Measurements from ENCODE around the gene DYNLT2. TPM values are rescaled to one million over a fixed set of nuclear protein-coding genes. Genes with fewer than 3 reads are reported as not detected.

Gene DYNLT2
- total and polyA plus RNA-seq, 2 of the 13 experiments (the other 11 are each of a cell fraction or from before 2014, with no cell fraction given), result 2.1 to 4.3 TPM

DNA sequence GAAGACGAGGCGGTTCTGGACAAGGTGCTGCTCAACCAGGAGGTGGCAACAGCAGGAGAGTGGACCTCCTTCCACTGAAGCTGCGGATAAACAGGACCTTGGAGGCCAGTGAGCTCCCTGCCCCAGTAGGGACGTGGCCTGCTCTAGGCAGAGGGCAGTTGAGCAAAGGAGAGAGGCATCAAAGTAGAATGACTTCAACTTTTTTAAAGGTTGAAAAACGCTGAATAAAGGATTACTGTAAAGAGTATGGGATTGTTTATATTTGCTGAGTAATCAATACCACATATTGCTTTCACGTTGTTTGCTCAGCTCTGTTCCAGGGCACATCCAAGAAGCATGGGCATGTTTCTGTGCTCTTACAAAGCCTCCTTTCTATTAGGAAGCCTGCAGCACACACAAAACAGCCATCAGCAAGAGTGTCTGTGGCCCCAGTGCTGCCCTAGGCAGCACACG, 48.1 kb upstream of the DYNLT2 start (continued):
- TF ChIP-seq ZNF616 (CRISPR knock-in tag; IDR thresholded peaks at IDR 0.05; ENCODE audit: low read depth) (no peak), ZFP36 (IDR thresholded peaks at IDR 0.05; ENCODE audit: borderline replicate concordance, low read depth, low read length, partially characterized antibody) (no peak), ZC3H4 (CRISPR knock-in tag; IDR thresholded peaks at IDR 0.05; ENCODE audit: borderline replicate concordance) (no peak), ZNF205 (CRISPR knock-in tag; IDR thresholded peaks at IDR 0.05) (no peak; the same call in 1 of the 2 replicates), ZNF703 (CRISPR knock-in tag; IDR thresholded peaks at IDR 0.05; ENCODE audit: borderline replicate concordance) (0 out of 2 replicates have a peak, but pooled peaks have one; percentile 57), ZNF17 (CRISPR knock-in tag; IDR thresholded peaks at IDR 0.05) (no peak), SMAD9 (CRISPR knock-in tag; IDR thresholded peaks at IDR 0.05) (no peak), HOXD1 (CRISPR knock-in tag; IDR thresholded peaks at IDR 0.05) (0 out of 2 replicates have a peak, but pooled peaks have one; percentile 6), FOSL1 (CRISPR knock-in tag; IDR thresholded peaks at IDR 0.05; ENCODE audit: borderline replicate concordance) (no peak), NCOR1 (IDR thresholded peaks at IDR 0.05; ENCODE audit: borderline replicate concordance, low read length) (peak; percentile 82), NFE2L1 (CRISPR knock-in tag; IDR thresholded peaks at IDR 0.05; ENCODE audit: borderline replicate concordance) (no peak), ZEB1 (IDR thresholded peaks at IDR 0.05; ENCODE audit: insufficient replicate concordance, low read depth) (no peak), ZSCAN31 (CRISPR knock-in tag; IDR thresholded peaks at IDR 0.05; ENCODE audit: low read depth) (peak; percentile 80; the same call in 1 of the 2 replicates), EZH2 (conservative IDR thresholded peaks at IDR 0.05; ENCODE audit: low read depth, low read length) (no peak)
- TF ChIP-seq, protein P1, sequence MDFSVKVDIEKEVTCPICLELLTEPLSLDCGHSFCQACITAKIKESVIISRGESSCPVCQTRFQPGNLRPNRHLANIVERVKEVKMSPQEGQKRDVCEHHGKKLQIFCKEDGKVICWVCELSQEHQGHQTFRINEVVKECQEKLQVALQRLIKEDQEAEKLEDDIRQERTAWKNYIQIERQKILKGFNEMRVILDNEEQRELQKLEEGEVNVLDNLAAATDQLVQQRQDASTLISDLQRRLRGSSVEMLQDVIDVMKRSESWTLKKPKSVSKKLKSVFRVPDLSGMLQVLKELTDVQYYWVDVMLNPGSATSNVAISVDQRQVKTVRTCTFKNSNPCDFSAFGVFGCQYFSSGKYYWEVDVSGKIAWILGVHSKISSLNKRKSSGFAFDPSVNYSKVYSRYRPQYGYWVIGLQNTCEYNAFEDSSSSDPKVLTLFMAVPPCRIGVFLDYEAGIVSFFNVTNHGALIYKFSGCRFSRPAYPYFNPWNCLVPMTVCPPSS (IDR thresholded peaks at IDR 0.05), result no peak
- TF ChIP-seq, protein P2, sequence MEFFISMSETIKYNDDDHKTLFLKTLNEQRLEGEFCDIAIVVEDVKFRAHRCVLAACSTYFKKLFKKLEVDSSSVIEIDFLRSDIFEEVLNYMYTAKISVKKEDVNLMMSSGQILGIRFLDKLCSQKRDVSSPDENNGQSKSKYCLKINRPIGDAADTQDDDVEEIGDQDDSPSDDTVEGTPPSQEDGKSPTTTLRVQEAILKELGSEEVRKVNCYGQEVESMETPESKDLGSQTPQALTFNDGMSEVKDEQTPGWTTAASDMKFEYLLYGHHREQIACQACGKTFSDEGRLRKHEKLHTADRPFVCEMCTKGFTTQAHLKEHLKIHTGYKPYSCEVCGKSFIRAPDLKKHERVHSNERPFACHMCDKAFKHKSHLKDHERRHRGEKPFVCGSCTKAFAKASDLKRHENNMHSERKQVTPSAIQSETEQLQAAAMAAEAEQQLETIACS (CRISPR knock-in tag; IDR thresholded peaks at IDR 0.05), result no peak
- TF ChIP-seq, protein P3, sequence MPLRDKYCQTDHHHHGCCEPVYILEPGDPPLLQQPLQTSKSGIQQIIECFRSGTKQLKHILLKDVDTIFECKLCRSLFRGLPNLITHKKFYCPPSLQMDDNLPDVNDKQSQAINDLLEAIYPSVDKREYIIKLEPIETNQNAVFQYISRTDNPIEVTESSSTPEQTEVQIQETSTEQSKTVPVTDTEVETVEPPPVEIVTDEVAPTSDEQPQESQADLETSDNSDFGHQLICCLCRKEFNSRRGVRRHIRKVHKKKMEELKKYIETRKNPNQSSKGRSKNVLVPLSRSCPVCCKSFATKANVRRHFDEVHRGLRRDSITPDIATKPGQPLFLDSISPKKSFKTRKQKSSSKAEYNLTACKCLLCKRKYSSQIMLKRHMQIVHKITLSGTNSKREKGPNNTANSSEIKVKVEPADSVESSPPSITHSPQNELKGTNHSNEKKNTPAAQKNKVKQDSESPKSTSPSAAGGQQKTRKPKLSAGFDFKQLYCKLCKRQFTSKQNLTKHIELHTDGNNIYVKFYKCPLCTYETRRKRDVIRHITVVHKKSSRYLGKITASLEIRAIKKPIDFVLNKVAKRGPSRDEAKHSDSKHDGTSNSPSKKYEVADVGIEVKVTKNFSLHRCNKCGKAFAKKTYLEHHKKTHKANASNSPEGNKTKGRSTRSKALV (CRISPR knock-in tag; IDR thresholded peaks at IDR 0.05), result peak; percentile 82
- TF ChIP-seq, protein P4, sequence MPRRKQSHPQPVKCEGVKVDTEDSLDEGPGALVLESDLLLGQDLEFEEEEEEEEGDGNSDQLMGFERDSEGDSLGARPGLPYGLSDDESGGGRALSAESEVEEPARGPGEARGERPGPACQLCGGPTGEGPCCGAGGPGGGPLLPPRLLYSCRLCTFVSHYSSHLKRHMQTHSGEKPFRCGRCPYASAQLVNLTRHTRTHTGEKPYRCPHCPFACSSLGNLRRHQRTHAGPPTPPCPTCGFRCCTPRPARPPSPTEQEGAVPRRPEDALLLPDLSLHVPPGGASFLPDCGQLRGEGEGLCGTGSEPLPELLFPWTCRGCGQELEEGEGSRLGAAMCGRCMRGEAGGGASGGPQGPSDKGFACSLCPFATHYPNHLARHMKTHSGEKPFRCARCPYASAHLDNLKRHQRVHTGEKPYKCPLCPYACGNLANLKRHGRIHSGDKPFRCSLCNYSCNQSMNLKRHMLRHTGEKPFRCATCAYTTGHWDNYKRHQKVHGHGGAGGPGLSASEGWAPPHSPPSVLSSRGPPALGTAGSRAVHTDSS (CRISPR knock-in tag; conservative IDR thresholded peaks at IDR 0.05), result no peak
- TF ChIP-seq, protein P5, sequence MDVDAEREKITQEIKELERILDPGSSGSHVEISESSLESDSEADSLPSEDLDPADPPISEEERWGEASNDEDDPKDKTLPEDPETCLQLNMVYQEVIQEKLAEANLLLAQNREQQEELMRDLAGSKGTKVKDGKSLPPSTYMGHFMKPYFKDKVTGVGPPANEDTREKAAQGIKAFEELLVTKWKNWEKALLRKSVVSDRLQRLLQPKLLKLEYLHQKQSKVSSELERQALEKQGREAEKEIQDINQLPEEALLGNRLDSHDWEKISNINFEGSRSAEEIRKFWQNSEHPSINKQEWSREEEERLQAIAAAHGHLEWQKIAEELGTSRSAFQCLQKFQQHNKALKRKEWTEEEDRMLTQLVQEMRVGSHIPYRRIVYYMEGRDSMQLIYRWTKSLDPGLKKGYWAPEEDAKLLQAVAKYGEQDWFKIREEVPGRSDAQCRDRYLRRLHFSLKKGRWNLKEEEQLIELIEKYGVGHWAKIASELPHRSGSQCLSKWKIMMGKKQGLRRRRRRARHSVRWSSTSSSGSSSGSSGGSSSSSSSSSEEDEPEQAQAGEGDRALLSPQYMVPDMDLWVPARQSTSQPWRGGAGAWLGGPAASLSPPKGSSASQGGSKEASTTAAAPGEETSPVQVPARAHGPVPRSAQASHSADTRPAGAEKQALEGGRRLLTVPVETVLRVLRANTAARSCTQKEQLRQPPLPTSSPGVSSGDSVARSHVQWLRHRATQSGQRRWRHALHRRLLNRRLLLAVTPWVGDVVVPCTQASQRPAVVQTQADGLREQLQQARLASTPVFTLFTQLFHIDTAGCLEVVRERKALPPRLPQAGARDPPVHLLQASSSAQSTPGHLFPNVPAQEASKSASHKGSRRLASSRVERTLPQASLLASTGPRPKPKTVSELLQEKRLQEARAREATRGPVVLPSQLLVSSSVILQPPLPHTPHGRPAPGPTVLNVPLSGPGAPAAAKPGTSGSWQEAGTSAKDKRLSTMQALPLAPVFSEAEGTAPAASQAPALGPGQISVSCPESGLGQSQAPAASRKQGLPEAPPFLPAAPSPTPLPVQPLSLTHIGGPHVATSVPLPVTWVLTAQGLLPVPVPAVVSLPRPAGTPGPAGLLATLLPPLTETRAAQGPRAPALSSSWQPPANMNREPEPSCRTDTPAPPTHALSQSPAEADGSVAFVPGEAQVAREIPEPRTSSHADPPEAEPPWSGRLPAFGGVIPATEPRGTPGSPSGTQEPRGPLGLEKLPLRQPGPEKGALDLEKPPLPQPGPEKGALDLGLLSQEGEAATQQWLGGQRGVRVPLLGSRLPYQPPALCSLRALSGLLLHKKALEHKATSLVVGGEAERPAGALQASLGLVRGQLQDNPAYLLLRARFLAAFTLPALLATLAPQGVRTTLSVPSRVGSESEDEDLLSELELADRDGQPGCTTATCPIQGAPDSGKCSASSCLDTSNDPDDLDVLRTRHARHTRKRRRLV (CRISPR knock-in tag; IDR thresholded peaks at IDR 0.05), result no peak

Data from HepG2 (cell line).